Astrocyte (in vitro differentiated cells and primary cell): ENCODE measurements around the gene PACRG.

Experiments
- CTCF ChIP-seq: IDR thresholded peaks from 2 replicates; pipeline ENCODE4 v1.5.1; 2011; ENCODE audit warnings: low read depth, mild to moderate bottlenecking, inconsistent platforms, low read length, moderate library complexity; ENCODE audit not compliant: insufficient read depth
- EZH2 ChIP-seq: IDR thresholded peaks from 2 replicates; pipeline ENCODE4 v1.6.1; 2012; ENCODE audit warnings: mild to moderate bottlenecking, low read length, inconsistent platforms; ENCODE audit not compliant: insufficient read depth

DNA sequence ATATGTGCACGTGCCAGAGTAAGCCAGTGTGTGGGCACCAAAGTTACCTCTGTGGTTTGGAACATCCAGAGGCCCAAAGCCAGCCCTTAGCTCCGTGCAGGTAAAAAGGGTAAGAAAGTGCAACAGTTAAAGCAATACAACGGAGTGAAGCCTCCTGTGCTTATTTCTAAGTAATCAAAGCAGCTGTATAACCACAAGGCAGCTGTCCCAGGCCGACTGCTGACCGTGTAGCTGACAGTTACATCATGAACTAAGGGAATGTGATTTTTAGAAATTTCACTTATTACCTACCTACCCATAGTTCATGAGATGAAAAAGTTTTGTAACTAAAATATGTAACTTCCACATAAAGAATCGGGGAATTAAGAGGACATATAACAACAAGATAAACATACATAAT is 565.5 kb downstream of the PACRG start:
- TF ChIP-seq CTCF (no peak), EZH2 (no peak)
